H1 (cell line): ENCODE results near the gene RHOU. TPM values are rescaled to one million over a fixed set of nuclear protein-coding genes. Genes with fewer than 3 reads are reported as not detected.

Experiments used
- CTCF ChIA-PET: fragments of 300-600 bp; sonication (Branson Sonifier 250); formaldehyde crosslinking; loops from one replicate; lab custom pipeline; 2021; ENCODE audit not compliant: partially characterized antibody; lab: Charles Lee
- POLR2A ChIA-PET: fragments of 300-600 bp; sonication (Branson Sonifier 250); formaldehyde crosslinking; loops from one replicate; lab custom pipeline; 2021; ENCODE audit warnings: inconsistent platforms; ENCODE audit not compliant: partially characterized antibody; lab: Charles Lee
- DNase-seq, 2 experiments: peaks; one replicate each; pipeline versions ENCODE4 v3.0.0 to v3.0.0-alpha.2; 2010 to 2022; ENCODE audit warnings: low spot score in 2 of 2, low read depth in 1 of 2, mixed read lengths in 1 of 2
- FAIRE-seq: peaks from 2 replicates; lab custom pipeline; 2011; peaks lifted over from hg19 to GRCh38; lab: Jason Lieb, UNC
- H2AFZ ChIP-seq: 2 replicates; pipeline ENCODE4 v1.8.1; 2012; ENCODE audit warnings: low read length, inconsistent platforms
- H2AK5ac ChIP-seq: 2 replicates; pipeline ENCODE4 v1.6.1; 2013; ENCODE audit warnings: low read depth, low read length
- H2BK120ac ChIP-seq: replicated peaks from 2 replicates; pipeline ENCODE3; 2013; ENCODE audit warnings: low read depth, low read length, inconsistent platforms
- H2BK12ac ChIP-seq: 2 replicates; pipeline ENCODE4 v1.6.1; 2013; ENCODE audit warnings: low read depth, low read length
- H2BK15ac ChIP-seq: 2 replicates; pipeline ENCODE4 v1.6.1; 2013; ENCODE audit warnings: low read length
- H2BK20ac ChIP-seq: 2 replicates; pipeline ENCODE4 v1.6.1; 2013; ENCODE audit warnings: low read length
- H2BK5ac ChIP-seq: 2 replicates; pipeline ENCODE4 v1.6.1; 2013; ENCODE audit warnings: low read depth, low read length
- H3K14ac ChIP-seq: 2 replicates; pipeline ENCODE4 v1.6.1; 2013; ENCODE audit warnings: inconsistent platforms; ENCODE audit not compliant: insufficient read length
- H3K18ac ChIP-seq: 2 replicates; pipeline ENCODE4 v1.6.1; 2013; ENCODE audit warnings: low read length; ENCODE audit errors: extremely low read depth
- H3K23ac ChIP-seq: 2 replicates; pipeline ENCODE4 v1.6.1; 2013; ENCODE audit warnings: inconsistent platforms; ENCODE audit not compliant: insufficient read length
- H3K23me2 ChIP-seq: 2 replicates; pipeline ENCODE4 v1.6.1; 2013; ENCODE audit warnings: low read depth, low read length
- H3K27ac ChIP-seq: 2 replicates; pipeline ENCODE4 v1.6.1; 2011; ENCODE audit warnings: low read depth, low read length, inconsistent platforms
- H3K27me3 ChIP-seq, 4 experiments: replicated peaks in 1 of 4; 1 replicate in 1 of 4; 2 replicates in 3 of 4; pipeline versions ENCODE4 v1.6.1 to v1.8.1; 2011 to 2013; ENCODE audit warnings: low read length in 3 of 4, mild to moderate bottlenecking in 3 of 4, inconsistent platforms in 2 of 4, mixed read lengths in 2 of 4, moderate library complexity in 1 of 4; ENCODE audit not compliant: control insufficient read depth in 3 of 4, insufficient read depth in 3 of 4; ENCODE audit errors: extremely low read depth in 1 of 4
- H3K36me3 ChIP-seq, 4 experiments: 2 replicates each; pipeline versions ENCODE4 v1.6.1 to v1.8.1; 2011 to 2013; ENCODE audit warnings: mild to moderate bottlenecking in 4 of 4, low read length in 3 of 4, moderate library complexity in 2 of 4, control low read depth in 1 of 4, inconsistent platforms in 1 of 4; ENCODE audit not compliant: insufficient read depth in 4 of 4, control insufficient read depth in 2 of 4
- H3K4ac ChIP-seq: replicated peaks from 2 replicates; pipeline ENCODE3; 2013; ENCODE audit warnings: low read length, low read depth, mixed read lengths, inconsistent platforms; ENCODE audit not compliant: insufficient read length
- H3K4me1 ChIP-seq, 4 experiments: replicated peaks in 1 of 4; 1 replicate in 1 of 4; 2 replicates in 3 of 4; pipeline versions ENCODE4 v1.6.1 to v1.8.1; 2011 to 2013; ENCODE audit warnings: low read length in 3 of 4, inconsistent platforms in 2 of 4, mixed read lengths in 1 of 4; ENCODE audit not compliant: insufficient read depth in 4 of 4, control insufficient read depth in 3 of 4
- H3K4me2 ChIP-seq, 2 experiments: 2 replicates each; pipeline versions ENCODE4 v1.6.1 to v1.8.1; 2011 to 2013; ENCODE audit warnings: low read depth in 2 of 2, low read length in 2 of 2, control low read depth in 1 of 2, inconsistent platforms in 1 of 2, mild to moderate bottlenecking in 1 of 2; ENCODE audit not compliant: insufficient read depth in 1 of 2
- H3K4me3 ChIP-seq, 4 experiments: fragments of 200-600, 300-600 bp in 1 of 4; sonication (generic), shearing (Covaris generic), sonication (Bioruptor Twin) in 1 of 4; 2 replicates each; pipeline versions ENCODE4 v1.5.1 to v1.8.1; 2011 to 2016; ENCODE audit warnings: low read length in 4 of 4, low read depth in 3 of 4, control low read depth in 2 of 4, inconsistent platforms in 2 of 4, mild to moderate bottlenecking in 2 of 4, mixed read lengths in 1 of 4, moderate library complexity in 1 of 4; ENCODE audit not compliant: insufficient read depth in 2 of 4; ENCODE audit errors: extremely low read depth in 1 of 4
- H3K56ac ChIP-seq: replicated peaks from 2 replicates; pipeline ENCODE3; 2013; ENCODE audit warnings: low read depth, mild to moderate bottlenecking, mixed read lengths, low read length, inconsistent platforms; ENCODE audit not compliant: insufficient read length
- H3K79me1 ChIP-seq: 2 replicates; pipeline ENCODE4 v1.6.1; 2013; ENCODE audit warnings: low read depth, low read length, control low read depth
- H3K79me2 ChIP-seq, 2 experiments: 2 replicates each; pipeline versions ENCODE4 v1.6.1 to v1.8.1; 2012 to 2013; ENCODE audit warnings: low read length in 2 of 2, mild to moderate bottlenecking in 2 of 2, inconsistent platforms in 1 of 2; ENCODE audit not compliant: insufficient read depth in 2 of 2, control insufficient read depth in 1 of 2
- H3K9ac ChIP-seq, 4 experiments: replicated peaks in 1 of 4; 1 replicate in 1 of 4; 2 replicates in 3 of 4; pipeline versions ENCODE4 v1.6.1 to v1.8.1; 2011 to 2013; ENCODE audit warnings: low read depth in 3 of 4, low read length in 3 of 4, control low read depth in 2 of 4, mild to moderate bottlenecking in 2 of 4, moderate library complexity in 2 of 4, inconsistent platforms in 1 of 4; ENCODE audit errors: extremely low read depth in 1 of 4
- H3K9me3 ChIP-seq, 2 experiments: 2 replicates each; pipeline versions ENCODE4 v1.6.1 to v1.8.1; 2012 to 2013; ENCODE audit warnings: mild to moderate bottlenecking in 2 of 2, moderate library complexity in 2 of 2, control low read depth in 1 of 2, inconsistent platforms in 1 of 2, low read depth in 1 of 2, low read length in 1 of 2, mixed read lengths in 1 of 2; ENCODE audit not compliant: insufficient read depth in 2 of 2
- H4K20me1 ChIP-seq, 2 experiments: replicated peaks in 1 of 2; 2 replicates each; pipeline versions ENCODE3 to v1.8.1; 2011 to 2013; ENCODE audit warnings: inconsistent platforms in 2 of 2, low read length in 2 of 2, mild to moderate bottlenecking in 1 of 2; ENCODE audit not compliant: insufficient read depth in 2 of 2, control insufficient read depth in 1 of 2
- H4K5ac ChIP-seq: 2 replicates; pipeline ENCODE4 v1.6.1; 2013; ENCODE audit warnings: low read length, low read depth, mixed read lengths, inconsistent platforms; ENCODE audit not compliant: insufficient read length
- H4K8ac ChIP-seq: 2 replicates; pipeline ENCODE4 v1.8.0; 2013; ENCODE audit warnings: mild to moderate bottlenecking, moderate library complexity, low read length, inconsistent platforms; ENCODE audit not compliant: insufficient read depth; ENCODE audit errors: extremely low read depth
- H4K91ac ChIP-seq: replicated peaks from 2 replicates; pipeline ENCODE3; 2013; ENCODE audit warnings: low read length, mixed read lengths, inconsistent platforms; ENCODE audit not compliant: insufficient read length
- CREB1 ChIP-seq: IDR thresholded peaks from 2 replicates; pipeline ENCODE4 v1.6.1; 2012; ENCODE audit warnings: inconsistent platforms
- EP300 ChIP-seq, 2 experiments: IDR thresholded peaks; 1 replicate in 1 of 2; 2 replicates in 1 of 2; pipeline ENCODE4 v1.6.1; 2011 to 2012; ENCODE audit warnings: low read depth in 2 of 2, low read length in 2 of 2, mild to moderate bottlenecking in 2 of 2, borderline replicate concordance in 1 of 2, inconsistent platforms in 1 of 2, moderate library complexity in 1 of 2
- HDAC2 ChIP-seq, 2 experiments: fragments of 300-600 bp in 1 of 2; sonication (generic) in 1 of 2; IDR thresholded peaks; 2 replicates each; pipeline ENCODE4 v1.6.1; 2011 to 2012; ENCODE audit warnings: low read depth in 2 of 2, low read length in 2 of 2, mild to moderate bottlenecking in 2 of 2, moderate library complexity in 2 of 2, borderline replicate concordance in 1 of 2, inconsistent platforms in 1 of 2
- JUND ChIP-seq: IDR thresholded peaks from 2 replicates; pipeline ENCODE4 v1.6.1; 2011; ENCODE audit warnings: mild to moderate bottlenecking, improper control_type of control experiment, low read length
- KDM1A ChIP-seq: fragments of 200-600, 300-600 bp; sonication (generic); IDR thresholded peaks from 2 replicates; pipeline ENCODE4 v1.7.1; 2016; ENCODE audit warnings: mild to moderate bottlenecking, low read length, borderline replicate concordance
- MAFK ChIP-seq: IDR thresholded peaks from 2 replicates; pipeline ENCODE4 v1.6.1; 2012; ENCODE audit warnings: low read depth, mild to moderate bottlenecking, improper control_type of control experiment, low read length
- NANOG ChIP-seq: IDR thresholded peaks from 2 replicates; pipeline ENCODE4 v1.6.1; 2011; ENCODE audit warnings: low read length, low read depth, mild to moderate bottlenecking, inconsistent platforms; ENCODE audit not compliant: insufficient read depth, poor library complexity, severe bottlenecking
- RAD21 ChIP-seq, 2 experiments: IDR thresholded peaks in 1 of 2; conservative IDR thresholded peaks in 1 of 2; 2 replicates each; pipeline ENCODE4 v1.6.1; 2011; ENCODE audit warnings: low read depth in 2 of 2, low read length in 2 of 2, improper control_type of control experiment in 1 of 2, inconsistent platforms in 1 of 2, mild to moderate bottlenecking in 1 of 2, moderate library complexity in 1 of 2
- RNF2 ChIP-seq: fragments of 200-900, 300-1000 bp; sonication (generic); IDR thresholded peaks from 2 replicates; pipeline ENCODE4 v1.7.1; 2016; ENCODE audit warnings: borderline replicate concordance, low read depth, mild to moderate bottlenecking, antibody characterized with exemption, low read length; ENCODE audit not compliant: poor library complexity, severe bottlenecking; ENCODE audit errors: missing control alignments
- SAP30 ChIP-seq: fragments of 300-600 bp; sonication (generic); IDR thresholded peaks from 2 replicates; pipeline ENCODE4 v1.7.1; 2012; ENCODE audit warnings: low read length, moderate library complexity, mild to moderate bottlenecking, inconsistent platforms; ENCODE audit not compliant: insufficient read depth, insufficient replicate concordance
- SIX5 ChIP-seq: IDR thresholded peaks from 2 replicates; pipeline ENCODE4 v1.6.1; 2011; ENCODE audit warnings: mild to moderate bottlenecking, low read depth, low read length
- SP1 ChIP-seq: IDR thresholded peaks from 2 replicates; pipeline ENCODE4 v1.6.1; 2011; ENCODE audit warnings: low read depth, low read length
- SRF ChIP-seq: IDR thresholded peaks from 2 replicates; pipeline ENCODE4 v1.6.1; 2011; ENCODE audit warnings: mild to moderate bottlenecking, low read depth, low read length, moderate library complexity
- WGBS, 2 experiments: shearing (Covaris generic) in 1 of 2; methylation state at CpG; one replicate each; pipeline versions ENCODE4 v1.1.6 to v1.1.7; 2013 to 2015; ENCODE audit warnings: low lambda C conversion rate in 2 of 2, mixed read lengths in 2 of 2, inconsistent platforms in 1 of 2, low coverage in 1 of 2, missing lambda C conversion rate in 1 of 2; ENCODE audit not compliant: insufficient replicate concordance in 2 of 2, insufficient coverage in 1 of 2, insufficient read length in 1 of 2; ENCODE audit errors: extremely low coverage in 1 of 2, missing lambda C conversion rate in 1 of 2; 5-methylcytosine and 5-hydroxymethylcytosine counted together
- polyA plus RNA-seq, 7 experiments: library from polyadenylated mRNA; depleted of rRNA in 3 of 7; stranded (reverse) in 5 of 7; unstranded in 2 of 7; fragments of >200 nt in 5 of 7; fragments of 200-250 nt in 2 of 7; gene quantifications; 1 replicate in 5 of 7; 2 replicates in 1 of 7; 4 replicates in 1 of 7; pipeline versions ENCODE4 v1.2.1 to v1.2.3, GENCODE V29; 2011 to 2013; ENCODE audit warnings: missing spikeins in 2 of 7, mixed read lengths in 2 of 7
- total RNA-seq: library from RNA; stranded (reverse); fragmentation: NEBNext Ultra II Directional; extraction: Animal tissue kit (Norgen Biotek cat#: 25700); gene quantifications from 2 replicates; pipeline ENCODE4 v1.2.1, GENCODE V29; 2021

The RHOU gene
- total and polyA plus RNA-seq, 2 of the 8 experiments (the other 6 are each of a cell fraction or from before 2014, with no cell fraction given), result 3.0 to 3.4 TPM

- ChIA-PET CTCF (interaction anchor here (1.3 kb wide), 1 partner anchor 11 kb away, joined by 3 read pairs; no protein-coding TSS in a partner anchor), POLR2A (no interaction called here)
- H3K14ac ChIP-seq, result no peak overlapping the region
- H4K20me1 ChIP-seq, result no peaks in the 10 kb centered on the region
- no peaks in the 10 kb centered on the region for H3K9me3 ChIP-seq
- no peak overlapping the region for H2BK5ac ChIP-seq
- H3K18ac ChIP-seq, result no peak overlapping the region
- no peak overlapping the region for H4K5ac ChIP-seq
- H3K27me3 ChIP-seq, result peaks cover 0 to 25% (median 11%) of the 10 kb centered on the region in 4 experiments; a peak in 5 of 7 replicates
- no peak overlapping the region for H2BK12ac ChIP-seq
- no peaks in the 10 kb centered on the region; a peak in 2 of 7 replicates for H3K4me1 ChIP-seq
- H3K27ac ChIP-seq, result no peak overlapping the region
- H3K79me2 ChIP-seq, result no peaks in the 10 kb centered on the region
- no peak overlapping the region for H2AFZ ChIP-seq
- FAIRE-seq, result no peak
- DNase-seq, result no peak
- no peaks in the 10 kb centered on the region for H3K36me3 ChIP-seq
- no peak overlapping the region for H3K4me2 ChIP-seq
- H3K4ac ChIP-seq, result no peak overlapping the region
- no peak overlapping the region for H4K91ac ChIP-seq
- H2BK120ac ChIP-seq, result no peak overlapping the region
- H2BK15ac ChIP-seq, result no peak overlapping the region
- no peaks in the 10 kb centered on the region; the same call in 1 of the 2 replicates for H3K23me2 ChIP-seq
- H3K23ac ChIP-seq, result no peak overlapping the region
- H3K79me1 ChIP-seq, result no peaks in the 10 kb centered on the region
- no peak overlapping the region for H3K4me3 ChIP-seq
- WGBS, 2 experiments, result 92% methylated on average over 8 of the region's 8 CpGs; no CpG with 5 or more reads in 1 of the 2 experiments
- no peak overlapping the region for H3K56ac ChIP-seq
- H3K9ac ChIP-seq, result no peak overlapping the region
- no peak overlapping the region for H2BK20ac ChIP-seq
- no peak overlapping the region for H4K8ac ChIP-seq
- H2AK5ac ChIP-seq, result no peak overlapping the region
- TF ChIP-seq JUND (no peak), SRF (no peak), SP1 (no peak), CREB1 (no peak), EP300 (IDR thresholded peaks at IDR 0.05; ENCODE audit: borderline replicate concordance in 1 of 2, low read depth in 2 of 2, low read length in 2 of 2) (no peak), SIX5 (no peak), NANOG (no peak), HDAC2 (IDR thresholded peaks at IDR 0.05; ENCODE audit: borderline replicate concordance in 1 of 2, low read depth in 2 of 2, low read length in 2 of 2) (no peak), RAD21 (IDR thresholded peaks at IDR 0.05 in 1 of 2, conservative IDR thresholded peaks at IDR 0.05 in 1 of 2; ENCODE audit: low read depth in 2 of 2, low read length in 2 of 2) (no peak), SAP30 (no peak), RNF2 (no peak), MAFK (no peak), KDM1A (no peak)
These were observed 2.9 kb upstream of the RHOU start for GRCh38 chr1:228732426-228732825.
